K562 (cell line): ENCODE data around the gene IMP4. TPM values are rescaled to one million over a fixed set of nuclear protein-coding genes. Genes with fewer than 3 reads are reported as not detected.
A peak's percentile ranks its signal among the peaks of the same experiment; 100 is the strongest.

Experiments
- CEBPG ChIP-seq, 3 experiments: fragments of 200-800 bp in 1 of 3; sonication (Bioruptor generic) in 1 of 3; sonication (generic) in 1 of 3; formaldehyde crosslinking in 1 of 3; IDR thresholded peaks in 2 of 3; conservative IDR thresholded peaks in 1 of 3; 2 replicates each; pipeline versions ENCODE4 v1.6.1 to v1.8.0; 2016 to 2022; ENCODE audit warnings: missing compliant biosample characterization in 2 of 3, missing genetic modification characterization in 2 of 3, mild to moderate bottlenecking in 1 of 3, missing genetic modification reagents in 1 of 3
- CHD4 ChIP-seq: fragments of 200-600 bp; sonication (generic); IDR thresholded peaks from 3 replicates; pipeline ENCODE4 v1.6.1; 2012; ENCODE audit warnings: low read depth, mild to moderate bottlenecking, mixed read lengths, low read length, inconsistent platforms; ENCODE audit not compliant: insufficient read depth, insufficient replicate concordance, poor library complexity, severe bottlenecking
- CTBP1 ChIP-seq: fragments of 450-650 bp; IDR thresholded peaks from 2 replicates; pipeline ENCODE4 v1.6.1; 2016; ENCODE audit warnings: borderline replicate concordance
- E2F1 ChIP-seq: sonication (generic); formaldehyde crosslinking; IDR thresholded peaks from 2 replicates; pipeline ENCODE4 v1.8.1; 2023; ENCODE audit warnings: mild to moderate bottlenecking, missing genetic modification reagents, moderate library complexity
- EP300 ChIP-seq: IDR thresholded peaks from 2 replicates; pipeline ENCODE4 v1.6.1; 2012; ENCODE audit warnings: low read length, improper control_type of control experiment
- ILF3 ChIP-seq: fragments of 450-650 bp; IDR thresholded peaks from 2 replicates; pipeline ENCODE4 v1.6.1; 2018; ENCODE audit warnings: antibody characterized with exemption, mild to moderate bottlenecking, moderate library complexity, borderline replicate concordance
- JUN ChIP-seq, 2 experiments: sonication (generic) in 1 of 2; formaldehyde crosslinking in 1 of 2; IDR thresholded peaks; 2 replicates each; pipeline versions ENCODE4 v1.6.1 to v1.8.0; 2012 to 2022; ENCODE audit warnings: borderline replicate concordance in 2 of 2, mild to moderate bottlenecking in 2 of 2, improper control_type of control experiment in 1 of 2, low read depth in 1 of 2, low read length in 1 of 2, missing genetic modification reagents in 1 of 2
- POLR3A ChIP-seq: IDR thresholded peaks from 2 replicates; pipeline ENCODE4 v1.6.1; 2011; ENCODE audit warnings: borderline replicate concordance, mild to moderate bottlenecking, moderate library complexity; ENCODE audit not compliant: insufficient read length, insufficient read depth; ENCODE audit errors: extremely low read depth
- SAFB ChIP-seq: fragments of 200-400 bp; formaldehyde crosslinking; IDR thresholded peaks from 2 replicates; pipeline ENCODE4 v1.6.1; 2017; ENCODE audit warnings: low read depth, low read length, borderline replicate concordance
- SP1 ChIP-seq: sonication (generic); formaldehyde crosslinking; IDR thresholded peaks from 2 replicates; pipeline ENCODE4 v1.8.1; 2022; ENCODE audit warnings: mild to moderate bottlenecking, missing genetic modification reagents
- SUPT5H ChIP-seq: fragments of 450-650 bp; IDR thresholded peaks from 2 replicates; pipeline ENCODE4 v1.6.1; 2016
- ZNF239 ChIP-seq: fragments of 250-450 bp; sonication (Bioruptor Pico); IDR thresholded peaks from 2 replicates; pipeline ENCODE4 v1.4.0; 2020; ENCODE audit warnings: mild to moderate bottlenecking
- ZNF316 ChIP-seq: fragments of 450-650 bp; IDR thresholded peaks from 2 replicates; pipeline ENCODE4 v1.6.1; 2016
- ZNF347 ChIP-seq: fragments of 450-650 bp; formaldehyde crosslinking; IDR thresholded peaks from 2 replicates; pipeline ENCODE4 v1.4.0; 2020; ENCODE audit warnings: low read depth, mild to moderate bottlenecking, moderate library complexity
- ZSCAN29 ChIP-seq: fragments of 450-650 bp; IDR thresholded peaks from 2 replicates; pipeline ENCODE4 v1.6.1; 2017
- polyA plus RNA-seq, 8 experiments: library from polyadenylated mRNA; depleted of rRNA in 4 of 8; stranded (reverse) in 5 of 8; unstranded in 3 of 8; fragments of >200 nt; fragmentation: Nextera tagmentation in 2 of 8; fragmentation: Illumina TruSeq in 1 of 8; extraction: Ambion mirVana in 2 of 8; extraction: Trizol in 1 of 8; gene quantifications; 2 replicates each; pipeline versions ENCODE4 v1.2.1 to v1.2.3, GENCODE V29; 2011 to 2014; ENCODE audit warnings: inconsistent platforms in 1 of 8, missing spikeins in 1 of 8
- total RNA-seq, 7 experiments: library from RNA; depleted of rRNA in 6 of 7; stranded (reverse); fragments of >200 nt in 6 of 7; fragmentation: Illumina TruSeq in 2 of 7; extraction: Trizol in 2 of 7; gene quantifications; 2 replicates each; pipeline versions ENCODE4 v1.2.1 to v1.2.3, GENCODE V29; 2011 to 2021; ENCODE audit warnings: low replicate concordance in 1 of 7
- TF ChIP-seq, protein P1 (sequence below): fragments of 450-650 bp; IDR thresholded peaks from one replicate; pipeline ENCODE4 v1.6.1; 2018; ENCODE audit warnings: mild to moderate bottlenecking, moderate library complexity; ENCODE audit not compliant: partially characterized antibody
- TF ChIP-seq, protein P2 (sequence below), 2 experiments: fragments of 450-650 bp in 1 of 2; sonication (generic) in 1 of 2; formaldehyde crosslinking; conservative IDR thresholded peaks; 2 replicates each; pipeline versions ENCODE4 v1.4.0 to v1.8.1; 2020 to 2022; ENCODE audit warnings: mild to moderate bottlenecking in 1 of 2, missing genetic modification reagents in 1 of 2
- TF ChIP-seq, protein P3 (sequence below): fragments of 250-450 bp; sonication (Bioruptor Pico); IDR thresholded peaks from 2 replicates; pipeline ENCODE4 v1.5.0; 2020; ENCODE audit warnings: mild to moderate bottlenecking
- TF ChIP-seq, protein P4 (sequence below), 3 experiments: fragments of 200-800 bp in 1 of 3; sonication (Bioruptor generic) in 1 of 3; sonication (generic) in 1 of 3; formaldehyde crosslinking in 1 of 3; IDR thresholded peaks; 2 replicates each; pipeline versions ENCODE4 v1.6.1 to v1.8.0; 2016 to 2022; ENCODE audit warnings: mild to moderate bottlenecking in 2 of 3, missing compliant biosample characterization in 2 of 3, missing genetic modification characterization in 2 of 3, missing genetic modification reagents in 1 of 3

Gene IMP4
- total and polyA plus RNA-seq, 9 of the 15 experiments (the other 6 are each of a cell fraction or from before 2014, with no cell fraction given): 35.4 to 209 (median 100.0) TPM

DNA sequence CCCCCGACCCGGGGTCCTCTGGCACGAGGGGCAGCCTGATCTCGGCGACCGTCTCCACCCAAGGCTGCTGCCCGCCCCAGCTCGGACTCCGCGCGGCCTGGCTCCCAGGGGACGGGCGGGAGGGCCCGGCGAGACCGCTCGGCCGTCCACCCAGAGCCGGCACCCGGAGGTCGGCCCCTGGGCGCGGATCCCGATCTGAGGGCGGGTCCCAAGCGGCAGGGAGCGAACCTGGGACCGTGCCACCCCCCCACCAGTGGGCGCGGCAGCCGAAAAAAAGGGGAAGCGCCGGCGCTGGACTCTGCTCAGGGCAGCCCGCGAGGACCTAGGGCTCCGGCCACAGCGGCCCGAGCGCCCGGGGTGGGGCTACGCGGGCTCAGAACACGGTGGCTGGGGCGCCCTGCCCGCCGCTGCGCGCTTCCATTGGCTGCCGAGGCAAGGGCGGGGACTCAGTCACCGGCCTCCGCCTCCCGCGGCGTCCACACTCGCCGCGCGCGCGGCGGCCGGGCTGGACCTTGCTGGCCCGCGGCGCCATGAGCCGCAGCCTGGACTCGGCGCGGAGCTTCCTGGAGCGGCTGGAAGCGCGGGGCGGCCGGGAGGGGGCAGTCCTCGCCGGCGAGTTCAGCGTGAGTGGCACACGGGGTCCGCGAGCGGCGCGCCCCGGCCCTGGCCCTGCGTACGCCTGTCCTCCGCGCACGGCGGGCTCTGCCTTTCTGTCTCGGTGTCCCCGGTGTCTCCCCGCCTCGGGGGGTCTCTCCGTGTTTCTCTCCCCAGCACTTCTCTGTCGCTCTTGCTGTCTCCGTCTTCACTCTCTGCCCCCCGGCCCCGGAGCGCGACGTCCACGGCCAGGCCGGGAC is 13.1 kb downstream of the IMP4 start, which contains the start of gene PTPN18 (continued):
- TF ChIP-seq, protein P1, sequence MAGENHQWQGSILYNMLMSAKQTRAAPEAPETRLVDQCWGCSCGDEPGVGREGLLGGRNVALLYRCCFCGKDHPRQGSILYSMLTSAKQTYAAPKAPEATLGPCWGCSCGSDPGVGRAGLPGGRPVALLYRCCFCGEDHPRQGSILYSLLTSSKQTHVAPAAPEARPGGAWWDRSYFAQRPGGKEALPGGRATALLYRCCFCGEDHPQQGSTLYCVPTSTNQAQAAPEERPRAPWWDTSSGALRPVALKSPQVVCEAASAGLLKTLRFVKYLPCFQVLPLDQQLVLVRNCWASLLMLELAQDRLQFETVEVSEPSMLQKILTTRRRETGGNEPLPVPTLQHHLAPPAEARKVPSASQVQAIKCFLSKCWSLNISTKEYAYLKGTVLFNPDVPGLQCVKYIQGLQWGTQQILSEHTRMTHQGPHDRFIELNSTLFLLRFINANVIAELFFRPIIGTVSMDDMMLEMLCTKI: no peak
- 0 out of 2 replicates have a peak, but pooled peaks have one; percentile 15 for TF ChIP-seq JUN (IDR thresholded peaks at IDR 0.05; ENCODE audit: borderline replicate concordance, low read depth, low read length)
- no peak for TF ChIP-seq JUN (CRISPR knock-in tag; IDR thresholded peaks at IDR 0.05; ENCODE audit: borderline replicate concordance)
- peak; percentile 41; the same call in 1 of the 2 replicates for TF ChIP-seq ZSCAN29
- peak; percentile 61; the same call in 1 of the 2 replicates for TF ChIP-seq SP1 (CRISPR knock-in tag)
- no peak for TF ChIP-seq EP300
- TF ChIP-seq, protein P2, sequence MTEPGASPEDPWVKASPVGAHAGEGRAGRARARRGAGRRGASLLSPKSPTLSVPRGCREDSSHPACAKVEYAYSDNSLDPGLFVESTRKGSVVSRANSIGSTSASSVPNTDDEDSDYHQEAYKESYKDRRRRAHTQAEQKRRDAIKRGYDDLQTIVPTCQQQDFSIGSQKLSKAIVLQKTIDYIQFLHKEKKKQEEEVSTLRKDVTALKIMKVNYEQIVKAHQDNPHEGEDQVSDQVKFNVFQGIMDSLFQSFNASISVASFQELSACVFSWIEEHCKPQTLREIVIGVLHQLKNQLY (CRISPR knock-in tag; conservative IDR thresholded peaks at IDR 0.05): no peak
- 0 out of 2 replicates have a peak, but pooled peaks have one; percentile 41 for TF ChIP-seq SAFB
- TF ChIP-seq, protein P3, sequence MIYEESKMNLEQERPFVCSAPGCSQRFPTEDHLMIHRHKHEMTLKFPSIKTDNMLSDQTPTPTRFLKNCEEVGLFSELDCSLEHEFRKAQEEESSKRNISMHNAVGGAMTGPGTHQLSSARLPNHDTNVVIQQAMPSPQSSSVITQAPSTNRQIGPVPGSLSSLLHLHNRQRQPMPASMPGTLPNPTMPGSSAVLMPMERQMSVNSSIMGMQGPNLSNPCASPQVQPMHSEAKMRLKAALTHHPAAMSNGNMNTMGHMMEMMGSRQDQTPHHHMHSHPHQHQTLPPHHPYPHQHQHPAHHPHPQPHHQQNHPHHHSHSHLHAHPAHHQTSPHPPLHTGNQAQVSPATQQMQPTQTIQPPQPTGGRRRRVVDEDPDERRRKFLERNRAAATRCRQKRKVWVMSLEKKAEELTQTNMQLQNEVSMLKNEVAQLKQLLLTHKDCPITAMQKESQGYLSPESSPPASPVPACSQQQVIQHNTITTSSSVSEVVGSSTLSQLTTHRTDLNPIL (CRISPR knock-in tag): no peak
- TF ChIP-seq E2F1 (CRISPR knock-in tag): 0 out of 2 replicates have a peak, but pooled peaks have one; percentile 23
- TF ChIP-seq, protein P4, sequence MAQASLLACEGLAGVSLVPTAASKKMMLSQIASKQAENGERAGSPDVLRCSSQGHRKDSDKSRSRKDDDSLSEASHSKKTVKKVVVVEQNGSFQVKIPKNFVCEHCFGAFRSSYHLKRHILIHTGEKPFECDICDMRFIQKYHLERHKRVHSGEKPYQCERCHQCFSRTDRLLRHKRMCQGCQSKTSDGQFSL (CRISPR knock-in tag; IDR thresholded peaks at IDR 0.05): peak; percentile 96
- TF ChIP-seq, protein P4 (tag; IDR thresholded peaks at IDR 0.05): peak in 1 of 2 experiments; percentile 85; a peak in 2 of 4 replicates
- TF ChIP-seq ILF3: 0 out of 2 replicates have a peak, but pooled peaks have one; percentile 51
- TF ChIP-seq CEBPG (CRISPR knock-in tag; IDR thresholded peaks at IDR 0.05): no peak
- no peak for TF ChIP-seq CEBPG (tag; conservative IDR thresholded peaks at IDR 0.05 in 1 of 2, IDR thresholded peaks at IDR 0.05 in 1 of 2)
- peak; percentile 100 for TF ChIP-seq CTBP1
- TF ChIP-seq ZNF316: no peak
- peak; percentile 66 for TF ChIP-seq SUPT5H
- no peak for TF ChIP-seq ZNF239
- no peak for TF ChIP-seq CHD4
- no peak for TF ChIP-seq POLR3A
- TF ChIP-seq ZNF347 (CRISPR knock-in tag): no peak
